NCI-H2196 (cell line): ENCODE data around the gene CES4A.
"Not testable (repeated sequence)": the region's sequence is repeated elsewhere in the genome, so short reads cannot be mapped to it uniquely, and the experiment has no call there.

ENCODE experiments used
- DNase-seq: peaks from one replicate; lab custom pipeline; 2025; ENCODE audit not compliant: unreplicated experiment; lab: John Stamatoyannopoulos, UW

The CES4A gene

DNA sequence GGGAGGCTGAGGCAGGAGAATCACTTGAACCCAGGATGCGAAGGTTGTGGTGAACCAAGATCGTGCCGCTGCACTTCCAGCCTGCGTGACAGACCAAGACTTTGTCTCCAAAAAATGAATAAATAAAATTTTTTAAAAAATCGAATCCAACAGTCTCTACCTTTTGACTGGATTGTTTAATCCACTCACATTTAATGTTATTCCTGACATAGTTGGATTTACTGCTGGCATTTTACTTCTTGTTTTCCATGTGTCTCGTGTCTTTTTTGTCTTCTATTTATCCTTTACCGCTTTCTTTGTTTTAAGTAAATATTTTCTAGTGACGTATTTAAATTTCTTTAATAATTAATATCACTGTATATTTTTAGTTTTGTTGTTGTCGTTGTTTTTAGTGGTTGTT, 5.4 kb upstream of the CES4A start:
- DNase-seq = no peak

DNA sequence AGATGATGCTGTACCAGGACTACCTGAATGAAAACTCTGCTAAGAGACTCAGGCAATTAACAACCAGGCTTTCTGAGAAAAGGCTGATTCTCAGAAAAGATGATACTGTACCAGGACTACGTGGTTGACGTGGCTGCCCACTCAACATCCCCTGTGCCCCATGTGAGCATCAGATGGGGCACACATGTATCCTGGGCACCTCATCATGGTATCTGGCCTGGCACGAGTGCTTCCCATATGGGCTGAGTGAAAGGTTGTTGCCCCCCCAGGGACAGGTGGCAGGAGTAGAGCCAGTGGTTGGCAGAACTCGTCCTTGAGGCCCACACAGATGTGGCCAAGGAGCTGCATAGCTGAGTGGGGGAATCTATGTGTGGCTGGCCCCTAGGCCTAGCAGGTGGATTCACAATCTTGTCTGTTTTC, 3.5 kb upstream of the CES4A start:
- DNase-seq = no peak

- DNase-seq = no peak
Observed at GRCh38 chr16:66986559-66986958, 1.8 kb upstream of the CES4A start.

- DNase-seq = no peak
Observed at GRCh38 chr16:66991545-66992077, 3.2 kb downstream of the CES4A start.

DNA sequence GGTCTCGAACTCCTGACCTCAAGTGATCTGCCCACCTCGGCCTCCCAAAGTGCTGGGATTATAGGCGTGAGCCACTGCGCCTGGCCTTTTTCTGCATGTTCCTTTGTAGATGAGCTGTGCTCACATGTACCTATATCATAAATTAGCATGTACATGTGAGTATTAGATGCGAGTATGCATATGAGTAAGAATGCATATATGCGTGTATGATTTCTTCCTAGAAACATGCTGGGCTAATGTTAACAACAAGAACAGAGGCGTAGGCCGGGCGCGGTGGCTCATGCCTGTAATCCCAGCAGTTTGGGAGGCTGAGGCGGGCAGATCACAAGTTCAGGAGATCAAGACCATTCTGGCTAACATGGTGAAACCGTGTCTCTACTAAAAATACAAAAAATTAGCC, 5.2 kb downstream of the CES4A start:
- not testable (repeated sequence) for DNase-seq

- DNase-seq = no peak
Observed at GRCh38 chr16:66996324-66996982, 8.1 kb downstream of the CES4A start.

GRCh38 chr16:66996983-66997358, 8.6 kb downstream of the CES4A start:
- no peak for DNase-seq

DNA sequence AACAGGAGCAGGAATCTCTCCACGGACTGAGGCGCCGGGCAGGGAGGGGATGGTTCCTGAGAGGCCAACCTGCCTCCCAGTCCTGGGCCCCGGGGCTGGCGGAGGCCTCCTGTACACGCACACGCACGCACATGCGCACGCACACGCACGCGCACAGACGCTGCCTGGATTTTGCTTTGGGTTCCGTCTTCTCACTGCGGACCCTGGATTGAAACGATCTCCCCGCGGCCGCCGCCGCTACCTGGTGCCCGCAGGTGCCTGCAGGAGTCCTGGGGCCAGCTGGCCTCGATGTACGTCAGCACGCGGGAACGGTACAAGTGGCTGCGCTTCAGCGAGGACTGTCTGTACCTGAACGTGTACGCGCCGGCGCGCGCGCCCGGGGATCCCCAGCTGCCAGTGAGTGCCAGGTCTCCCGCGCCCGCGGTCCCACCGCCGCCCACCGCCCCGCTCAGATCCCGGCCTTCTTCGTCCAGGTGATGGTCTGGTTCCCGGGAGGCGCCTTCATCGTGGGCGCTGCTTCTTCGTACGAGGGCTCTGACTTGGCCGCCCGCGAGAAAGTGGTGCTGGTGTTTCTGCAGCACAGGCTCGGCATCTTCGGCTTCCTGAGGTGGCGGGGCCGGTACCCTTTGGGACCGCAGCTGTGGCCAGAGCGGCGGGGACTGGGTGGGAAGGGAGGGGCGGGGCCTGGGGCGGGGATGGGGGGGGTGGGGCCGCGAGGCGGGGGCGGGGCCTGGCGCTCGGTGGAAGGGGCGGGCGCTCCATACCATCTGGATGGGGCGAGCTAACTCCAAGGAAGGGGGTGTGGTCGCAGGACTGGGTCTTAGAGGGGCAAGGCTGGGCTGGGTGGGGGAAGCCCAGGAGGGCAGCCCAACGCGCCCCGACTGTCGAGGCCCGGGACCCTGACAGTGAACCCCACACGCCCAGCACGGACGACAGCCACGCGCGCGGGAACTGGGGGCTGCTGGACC, 12.3 kb downstream of the CES4A start:
- DNase-seq = peak; percentile 50

DNA sequence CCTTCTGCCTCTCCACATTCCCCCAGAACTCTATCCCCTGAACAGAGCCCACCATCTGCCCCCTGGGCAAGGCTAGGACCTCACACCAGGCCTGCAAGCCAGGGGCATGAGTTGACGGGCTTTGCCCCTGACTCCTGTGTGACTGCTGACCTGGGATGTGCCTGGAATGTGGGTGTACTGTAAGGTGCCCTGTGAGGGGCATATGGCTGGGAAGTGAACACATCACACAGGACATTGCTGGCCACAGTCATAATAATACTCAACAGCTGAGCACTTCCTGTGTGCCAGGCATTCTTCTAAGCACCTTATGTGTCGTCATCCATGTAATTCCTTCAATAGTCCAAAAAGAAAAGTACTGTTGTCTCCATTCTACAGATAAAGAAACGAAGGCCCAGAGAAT, 13.3 kb downstream of the CES4A start:
- no peak for DNase-seq

DNA sequence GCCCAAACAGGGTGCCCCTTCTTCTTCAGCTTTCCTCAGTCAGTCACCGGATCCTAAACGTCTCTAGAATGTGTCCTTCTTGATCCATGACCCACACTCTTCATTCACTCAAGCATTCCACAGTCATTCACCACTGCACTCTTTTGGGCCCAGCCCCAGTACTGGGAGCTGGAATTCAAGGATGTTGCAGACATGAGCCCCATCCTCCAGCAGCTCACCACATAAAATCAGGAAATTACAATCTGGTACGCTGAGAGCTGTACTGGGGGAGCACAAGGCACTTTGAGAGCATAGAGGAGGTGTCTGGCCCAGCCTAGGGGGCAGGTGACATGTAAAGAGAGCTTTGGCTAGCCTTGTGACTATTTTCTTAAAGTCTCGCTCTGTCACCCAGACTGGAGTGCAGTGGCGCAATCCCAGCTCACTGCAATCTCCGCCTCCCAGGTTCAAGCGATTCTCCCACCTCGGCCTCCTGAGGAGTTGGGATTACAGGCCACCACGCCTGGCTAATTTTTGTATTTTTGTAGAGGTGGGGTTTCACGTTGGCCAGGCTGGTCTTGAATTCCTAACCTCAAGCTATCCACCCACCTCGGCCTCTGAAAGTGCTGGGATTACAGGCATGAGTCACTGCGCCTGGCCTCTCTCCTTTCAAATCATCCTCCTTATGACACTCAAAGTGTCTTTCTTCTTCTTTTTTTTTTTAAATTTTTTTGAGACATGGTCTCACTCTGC, 18.7 kb downstream of the CES4A start:
- DNase-seq = no peak

- DNase-seq = no peak
Observed at GRCh38 chr16:67009158-67009557, 20.8 kb downstream of the CES4A start.

- no peak for DNase-seq
Observed at GRCh38 chr16:67011274-67011673, 22.9 kb downstream of the CES4A start.

DNA sequence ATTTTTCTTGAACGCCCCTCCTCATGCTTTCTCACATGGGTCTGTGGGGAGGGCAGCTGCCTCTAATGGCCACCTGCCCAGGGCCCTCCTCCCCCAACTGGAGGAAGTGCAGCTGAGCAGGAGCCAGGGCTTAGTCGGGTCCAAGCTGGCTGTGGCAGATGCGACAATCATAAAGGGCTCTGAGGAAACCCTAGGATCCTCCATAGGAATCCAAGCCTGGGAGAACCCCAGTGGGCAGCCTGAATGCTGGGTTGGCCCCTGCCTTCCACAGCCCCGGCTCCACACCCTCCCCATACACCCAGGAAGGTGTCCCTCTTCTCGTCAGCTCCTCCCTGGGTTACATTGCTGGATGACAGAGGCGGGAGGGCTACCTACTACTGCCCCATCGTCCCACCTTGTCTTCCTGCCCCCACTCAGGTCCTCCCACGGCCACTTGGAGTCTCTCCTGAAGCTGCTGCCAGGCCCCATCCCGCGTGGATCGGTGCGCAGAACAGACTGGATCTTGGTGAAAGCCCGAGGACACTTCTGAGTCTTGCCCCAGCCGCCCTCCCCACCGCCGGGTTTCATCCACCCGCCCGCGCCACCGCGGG, 24.9 kb downstream of the CES4A start:
- peak; percentile 21 for DNase-seq

- DNase-seq = peak; percentile 24
Observed at GRCh38 chr16:67013823-67014633, 25.6 kb downstream of the CES4A start.

- no peak for DNase-seq
Observed at GRCh38 chr16:67014634-67015312, 26.4 kb downstream of the CES4A start.

DNA sequence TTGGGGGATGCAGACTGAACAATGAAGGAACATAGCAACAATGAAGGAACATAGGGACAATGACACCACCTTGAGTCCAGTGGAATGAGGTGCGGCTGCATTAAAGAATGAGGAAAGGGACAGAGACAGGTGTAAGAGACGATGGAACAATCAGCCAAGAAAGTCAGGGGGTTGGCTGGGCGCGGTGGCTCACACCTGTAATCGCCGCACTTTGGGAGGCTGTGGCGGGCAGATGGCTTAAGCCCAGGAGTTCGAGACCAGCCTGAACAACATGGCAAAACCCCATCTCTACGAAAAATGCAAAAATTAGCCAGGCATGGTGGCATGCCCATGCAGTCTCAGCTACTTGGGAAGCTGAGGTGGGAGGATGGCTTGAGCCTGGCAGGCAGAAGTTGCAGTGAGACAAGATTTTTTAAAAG, 26.9 kb downstream of the CES4A start:
- DNase-seq = no peak

DNA sequence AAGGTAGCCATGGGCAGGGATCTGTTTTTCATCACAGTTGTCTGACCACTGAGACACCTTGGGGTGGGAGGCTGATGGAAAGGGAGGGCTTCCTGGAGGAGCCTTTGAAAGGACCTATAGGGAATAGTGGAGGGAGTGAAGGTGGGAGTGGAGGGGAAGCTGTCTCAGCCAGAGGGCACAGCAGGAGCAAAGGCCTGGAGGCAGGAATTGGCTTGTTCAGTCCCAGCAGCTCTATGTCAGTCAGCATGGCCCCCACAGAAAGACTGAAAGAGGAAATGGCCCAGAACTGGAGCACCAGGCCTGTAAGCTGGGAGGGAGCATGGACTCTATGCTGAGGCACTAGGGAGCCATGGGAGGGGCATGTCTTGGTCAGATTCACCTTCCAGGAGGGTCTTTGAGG, 27.8 kb downstream of the CES4A start:
- DNase-seq = no peak

- no peak for DNase-seq
Observed at GRCh38 chr16:67016681-67017420, 28.5 kb downstream of the CES4A start.

DNA sequence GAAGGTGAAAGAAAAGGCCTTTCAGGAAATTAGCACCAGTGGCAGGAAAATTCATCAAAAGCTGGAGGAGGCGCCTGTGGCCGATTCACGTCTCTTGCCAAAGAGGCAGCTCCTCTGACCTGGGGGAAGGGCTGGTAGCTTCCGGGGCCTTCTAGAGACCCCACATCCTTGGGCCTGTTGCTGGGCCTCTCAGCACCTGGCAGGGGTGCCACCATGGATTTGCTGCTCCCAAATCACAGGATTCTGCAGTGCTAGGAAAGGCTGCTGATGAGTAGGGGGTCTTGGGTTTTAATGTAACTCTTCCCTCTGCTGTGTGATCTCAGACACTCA, 29.0 kb downstream of the CES4A start:
- no peak for DNase-seq
